ENCODE data around the gene TRIM9. TPM values are rescaled to one million over a fixed set of nuclear protein-coding genes. Genes with fewer than 3 reads are reported as not detected.

TRIM9 gene
- total RNA-seq: 0.42 TPM

DNA sequence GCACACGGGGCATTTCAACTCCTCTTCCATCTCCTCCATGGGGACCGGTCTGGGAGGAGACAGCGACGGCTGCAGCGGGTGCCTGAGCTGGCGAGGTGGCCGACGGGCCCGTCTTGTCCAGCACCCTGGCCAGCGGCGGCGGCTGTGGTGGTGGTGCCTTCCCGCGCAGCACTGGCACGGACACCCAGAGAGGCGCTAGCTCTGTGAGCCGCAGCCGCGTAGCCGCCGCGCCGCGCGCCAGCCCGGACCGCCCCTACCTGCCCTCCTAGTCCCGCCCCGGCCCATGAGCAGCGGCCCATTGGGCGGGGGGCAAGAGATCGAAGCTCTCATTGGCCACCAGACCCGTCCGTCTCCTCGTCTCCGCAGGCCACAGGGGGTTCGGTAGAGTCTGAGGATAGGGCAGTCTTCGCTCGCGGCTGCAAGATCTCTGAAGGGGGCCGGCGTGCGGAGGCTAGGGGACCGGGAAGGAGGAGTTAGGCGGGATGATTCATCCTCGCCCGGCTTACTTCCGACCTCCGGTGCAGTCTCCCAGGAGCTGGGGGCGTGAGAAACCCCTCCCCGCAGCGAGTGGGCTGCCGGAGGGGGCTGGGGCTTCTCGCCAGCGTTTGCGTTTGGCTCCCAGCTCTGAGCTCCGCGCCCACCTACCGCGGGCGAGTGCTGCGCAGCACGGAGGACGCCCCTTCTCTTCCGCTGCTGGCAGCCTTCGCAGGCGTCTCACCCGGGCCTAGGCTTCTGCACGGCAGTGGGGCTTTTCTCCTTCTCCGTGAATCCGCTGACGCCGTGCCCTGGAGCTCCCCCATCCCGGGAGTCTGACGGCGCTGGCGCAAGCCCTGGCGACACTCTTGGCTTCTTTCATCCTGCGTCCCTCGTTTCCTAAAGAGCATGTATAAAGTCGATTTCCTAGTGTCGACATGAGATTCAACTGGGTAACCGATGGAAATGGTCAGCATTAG, at the start of gene TRIM9:
TRIM9 (minus strand) TSS at position 205 of the 953 bp plus-strand sequence; CDS start at position 39, 166 bp downstream.
- peaks cover 44% of the 10 kb centered on the region for H3K27me3 ChIP-seq (ENCODE audit: insufficient read depth, low read length)
- peaks cover 26% of the 10 kb centered on the region for H3K4me1 ChIP-seq (ENCODE audit: insufficient read depth, low read length)

GRCh38 chr14:51140856-51141255, 46.0 kb upstream of the TRIM9 start:
- no peak overlapping the region for H3K4me3 ChIP-seq (ENCODE audit: low read length)
- H3K27me3 ChIP-seq (ENCODE audit: insufficient read depth, low read length): no peaks in the 10 kb centered on the region
- H3K4me1 ChIP-seq (ENCODE audit: insufficient read depth, low read length): no peaks in the 10 kb centered on the region
- H3K9me3 ChIP-seq (ENCODE audit: low read depth, low read length): no peaks in the 10 kb centered on the region

More for the DNA sequence above, at the start of gene TRIM9:
- peak within 1 kb of the TSS; percentile 47 for H3K4me3 ChIP-seq (ENCODE audit: low read length)
- H3K9me3 ChIP-seq (ENCODE audit: low read depth, low read length): no peaks in the 10 kb centered on the region

GRCh38 chr14:51140338-51140737, 45.4 kb upstream of the TRIM9 start:
- Histone ChIP-seq H3K9me3 (ENCODE audit: low read depth, low read length) (no peaks in the 10 kb centered on the region), H3K4me1 (ENCODE audit: insufficient read depth, low read length) (no peaks in the 10 kb centered on the region), H3K27me3 (ENCODE audit: insufficient read depth, low read length) (no peaks in the 10 kb centered on the region), H3K4me3 (ENCODE audit: low read length) (no peak overlapping the region)

GRCh38 chr14:51139121-51139681, 44.3 kb upstream of the TRIM9 start:
- Histone ChIP-seq H3K4me1 (ENCODE audit: insufficient read depth, low read length) (no peaks in the 10 kb centered on the region), H3K4me3 (ENCODE audit: low read length) (no peak overlapping the region), H3K27me3 (ENCODE audit: insufficient read depth, low read length) (no peaks in the 10 kb centered on the region), H3K9me3 (ENCODE audit: low read depth, low read length) (no peaks in the 10 kb centered on the region)

DNA sequence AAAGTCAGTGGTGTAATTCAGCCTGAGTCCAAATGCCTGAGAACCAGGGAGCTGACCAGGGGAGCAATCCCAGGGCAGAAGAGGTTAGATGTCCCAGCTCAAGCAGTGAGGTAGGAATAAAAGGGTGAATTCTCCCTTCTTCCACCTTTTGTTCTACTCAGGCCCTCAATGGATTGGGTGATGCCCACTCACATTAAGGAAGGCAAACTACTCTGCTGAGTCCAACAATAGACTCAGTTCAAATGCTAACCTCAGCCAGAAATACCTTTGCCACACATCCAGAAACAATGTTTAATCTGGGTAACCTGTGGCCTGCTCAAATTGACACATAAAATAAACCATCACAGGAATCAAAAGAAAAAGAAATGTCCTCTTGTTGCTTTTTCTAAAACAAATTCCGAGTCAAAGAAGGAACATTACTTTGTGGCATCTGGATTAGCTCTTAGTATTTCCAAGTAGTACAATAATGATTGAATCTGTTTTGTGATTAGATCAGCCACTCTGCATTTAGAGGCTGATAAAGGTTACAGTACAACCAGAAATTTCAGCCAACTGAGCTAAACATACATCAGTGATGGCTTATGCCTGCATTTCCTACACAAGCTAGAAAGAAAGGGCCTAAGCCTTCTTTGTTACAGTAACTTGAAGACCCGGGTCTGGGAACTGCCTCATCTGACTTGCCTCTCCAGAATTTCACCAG, 43.6 kb upstream of the TRIM9 start:
- H3K27me3 ChIP-seq (ENCODE audit: insufficient read depth, low read length): no peaks in the 10 kb centered on the region
- H3K4me1 ChIP-seq (ENCODE audit: insufficient read depth, low read length): no peaks in the 10 kb centered on the region
- no peaks in the 10 kb centered on the region for H3K9me3 ChIP-seq (ENCODE audit: low read depth, low read length)
- H3K4me3 ChIP-seq (ENCODE audit: low read length): no peak overlapping the region

GRCh38 chr14:51131516-51131915, 36.6 kb upstream of the TRIM9 start:
- H3K4me1 ChIP-seq (ENCODE audit: insufficient read depth, low read length): no peaks in the 10 kb centered on the region
- no peaks in the 10 kb centered on the region for H3K9me3 ChIP-seq (ENCODE audit: low read depth, low read length)
- no peaks in the 10 kb centered on the region for H3K27me3 ChIP-seq (ENCODE audit: insufficient read depth, low read length)
- no peak overlapping the region for H3K4me3 ChIP-seq (ENCODE audit: low read length)

GRCh38 chr14:51129130-51129529, 34.2 kb upstream of the TRIM9 start:
- H3K4me3 ChIP-seq (ENCODE audit: low read length): no peak overlapping the region
- no peaks in the 10 kb centered on the region for H3K4me1 ChIP-seq (ENCODE audit: insufficient read depth, low read length)
- H3K27me3 ChIP-seq (ENCODE audit: insufficient read depth, low read length): no peaks in the 10 kb centered on the region
- no peaks in the 10 kb centered on the region for H3K9me3 ChIP-seq (ENCODE audit: low read depth, low read length)

DNA sequence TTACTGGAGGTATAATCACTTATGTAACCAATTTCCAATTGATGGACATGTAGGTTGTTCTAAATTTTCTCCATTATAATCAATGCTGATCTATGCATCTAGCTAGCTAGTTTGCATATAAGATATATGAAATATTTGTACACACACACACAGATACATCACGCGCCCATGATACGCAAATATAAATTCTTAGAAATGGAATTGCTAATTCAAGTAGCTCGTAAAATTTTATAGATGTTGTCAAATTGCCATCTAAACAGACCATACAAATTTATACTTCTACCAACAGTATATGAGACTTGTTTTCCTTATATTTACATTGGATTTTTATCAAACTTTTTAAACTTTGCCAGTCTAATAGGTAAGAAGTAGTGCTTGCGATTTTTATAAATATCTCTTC, 29.1 kb upstream of the TRIM9 start:
- H3K4me1 ChIP-seq (ENCODE audit: insufficient read depth, low read length): no peaks in the 10 kb centered on the region
- H3K27me3 ChIP-seq (ENCODE audit: insufficient read depth, low read length): no peaks in the 10 kb centered on the region
- H3K4me3 ChIP-seq (ENCODE audit: low read length): no peak overlapping the region
- H3K9me3 ChIP-seq (ENCODE audit: low read depth, low read length): no peaks in the 10 kb centered on the region

- no peaks in the 10 kb centered on the region for H3K4me1 ChIP-seq (ENCODE audit: insufficient read depth, low read length)
- H3K27me3 ChIP-seq (ENCODE audit: insufficient read depth, low read length): no peaks in the 10 kb centered on the region
- H3K9me3 ChIP-seq (ENCODE audit: low read depth, low read length): no peaks in the 10 kb centered on the region
- H3K4me3 ChIP-seq (ENCODE audit: low read length): no peak overlapping the region
Observed at GRCh38 chr14:51121096-51121495, 26.2 kb upstream of the TRIM9 start.

- Histone ChIP-seq H3K27me3 (ENCODE audit: insufficient read depth, low read length) (no peaks in the 10 kb centered on the region), H3K4me1 (ENCODE audit: insufficient read depth, low read length) (no peaks in the 10 kb centered on the region), H3K4me3 (ENCODE audit: low read length) (no peak overlapping the region), H3K9me3 (ENCODE audit: low read depth, low read length) (no peaks in the 10 kb centered on the region)
Observed at GRCh38 chr14:51119411-51120051, 24.6 kb upstream of the TRIM9 start.

- no peaks in the 10 kb centered on the region for H3K9me3 ChIP-seq (ENCODE audit: low read depth, low read length)
- no peak overlapping the region for H3K4me3 ChIP-seq (ENCODE audit: low read length)
- no peaks in the 10 kb centered on the region for H3K27me3 ChIP-seq (ENCODE audit: insufficient read depth, low read length)
- no peaks in the 10 kb centered on the region for H3K4me1 ChIP-seq (ENCODE audit: insufficient read depth, low read length)
Observed at GRCh38 chr14:51118993-51119392, 24.1 kb upstream of the TRIM9 start.

DNA sequence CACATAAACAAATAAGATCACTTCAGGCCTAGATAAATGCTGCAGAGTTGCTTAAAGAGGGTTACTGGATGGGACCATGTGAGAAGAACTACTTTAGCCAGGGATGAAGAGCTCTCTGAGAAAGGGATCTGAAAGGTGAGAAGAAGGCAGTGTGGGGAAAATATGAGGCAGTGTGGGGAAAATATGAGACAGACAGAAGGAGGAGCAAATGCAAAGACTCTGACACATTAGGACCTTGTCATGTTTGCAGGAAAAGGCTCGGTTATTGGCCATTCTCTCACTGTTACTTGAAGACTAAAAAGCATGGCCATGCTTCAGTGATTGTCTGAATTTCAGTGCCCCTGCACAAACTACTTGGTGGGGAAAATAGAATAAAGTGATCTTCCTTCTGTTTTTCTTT, 22.7 kb upstream of the TRIM9 start:
- Histone ChIP-seq H3K27me3 (ENCODE audit: insufficient read depth, low read length) (no peaks in the 10 kb centered on the region), H3K9me3 (ENCODE audit: low read depth, low read length) (no peaks in the 10 kb centered on the region), H3K4me3 (ENCODE audit: low read length) (no peak overlapping the region), H3K4me1 (ENCODE audit: insufficient read depth, low read length) (no peaks in the 10 kb centered on the region)

GRCh38 chr14:51116682-51117081, 21.8 kb upstream of the TRIM9 start:
- Histone ChIP-seq H3K4me1 (ENCODE audit: insufficient read depth, low read length) (no peaks in the 10 kb centered on the region), H3K4me3 (ENCODE audit: low read length) (no peak overlapping the region), H3K9me3 (ENCODE audit: low read depth, low read length) (no peaks in the 10 kb centered on the region), H3K27me3 (ENCODE audit: insufficient read depth, low read length) (no peaks in the 10 kb centered on the region)

DNA sequence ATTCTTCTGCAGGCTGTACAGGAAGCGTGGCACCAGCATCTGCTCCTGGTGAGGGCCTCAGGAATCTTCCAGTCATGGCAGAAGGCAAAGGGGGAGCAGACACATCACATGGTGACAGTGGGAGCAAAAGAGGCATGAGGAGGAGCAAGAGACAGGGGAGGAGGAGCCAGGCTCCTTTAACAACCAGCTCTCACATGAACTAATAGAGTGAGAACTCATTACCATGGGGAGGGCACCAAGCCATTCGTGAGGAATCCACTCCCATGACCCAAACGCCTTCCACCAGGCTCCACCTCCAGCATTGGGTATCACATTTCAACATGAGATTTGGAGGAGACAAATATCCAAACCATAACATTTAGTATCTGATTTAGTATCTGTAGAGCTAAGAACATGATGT, 14.7 kb upstream of the TRIM9 start:
- Histone ChIP-seq H3K4me3 (ENCODE audit: low read length) (no peak overlapping the region), H3K9me3 (ENCODE audit: low read depth, low read length) (no peaks in the 10 kb centered on the region), H3K27me3 (ENCODE audit: insufficient read depth, low read length) (no peaks in the 10 kb centered on the region), H3K4me1 (ENCODE audit: insufficient read depth, low read length) (peaks cover 9% of the 10 kb centered on the region)

GRCh38 chr14:51107801-51108200, 12.9 kb upstream of the TRIM9 start:
- Histone ChIP-seq H3K4me1 (ENCODE audit: insufficient read depth, low read length) (peaks cover 9% of the 10 kb centered on the region), H3K27me3 (ENCODE audit: insufficient read depth, low read length) (no peaks in the 10 kb centered on the region), H3K9me3 (ENCODE audit: low read depth, low read length) (no peaks in the 10 kb centered on the region), H3K4me3 (ENCODE audit: low read length) (no peak overlapping the region)

All from mononuclear cell (primary cell).